AG20443 (cell line): ENCODE results near the gene DCHS1.

ENCODE experiments used
- DNase-seq: peaks from one replicate; pipeline ENCODE4 v3.0.0; 2012; ENCODE audit warnings: low spot score, mixed read lengths

Gene DCHS1

DNA sequence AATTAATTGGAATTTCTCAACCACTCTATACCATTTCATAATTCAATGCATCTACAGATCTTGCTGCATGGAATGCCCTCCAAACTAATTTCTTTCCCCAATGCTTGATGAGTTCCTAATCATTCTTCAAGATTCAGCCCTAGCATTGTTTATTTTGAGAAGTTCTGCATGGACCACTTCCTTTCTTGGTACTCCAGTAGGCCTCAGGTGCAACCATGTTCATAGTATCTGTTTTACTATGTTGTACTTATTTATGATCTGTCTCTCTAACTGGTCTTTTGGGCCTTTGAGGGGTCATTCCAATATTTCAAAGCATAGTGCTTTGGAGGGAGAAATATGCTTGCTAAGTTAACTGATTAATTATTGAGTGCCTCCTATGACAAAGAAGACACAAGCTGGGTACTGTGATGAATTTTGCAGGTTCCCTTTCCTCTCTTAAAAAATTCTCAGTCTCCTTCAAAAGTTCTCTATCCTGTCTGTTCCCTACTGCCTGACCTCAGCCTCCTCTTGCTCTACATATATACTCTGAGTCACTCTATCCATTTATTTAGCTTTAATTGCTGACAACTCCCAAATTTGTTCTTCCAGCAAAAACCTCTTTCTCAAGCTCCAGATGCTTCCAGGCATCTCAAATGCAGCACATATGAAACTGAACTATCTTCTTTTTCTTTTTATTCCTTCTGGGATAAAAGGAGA is 18.1 kb upstream of the DCHS1 start:
- DNase-seq, result no peak

- DNase-seq, result no peak
Observed at GRCh38 chr11:6671991-6672390, 16.4 kb upstream of the DCHS1 start.

DNA sequence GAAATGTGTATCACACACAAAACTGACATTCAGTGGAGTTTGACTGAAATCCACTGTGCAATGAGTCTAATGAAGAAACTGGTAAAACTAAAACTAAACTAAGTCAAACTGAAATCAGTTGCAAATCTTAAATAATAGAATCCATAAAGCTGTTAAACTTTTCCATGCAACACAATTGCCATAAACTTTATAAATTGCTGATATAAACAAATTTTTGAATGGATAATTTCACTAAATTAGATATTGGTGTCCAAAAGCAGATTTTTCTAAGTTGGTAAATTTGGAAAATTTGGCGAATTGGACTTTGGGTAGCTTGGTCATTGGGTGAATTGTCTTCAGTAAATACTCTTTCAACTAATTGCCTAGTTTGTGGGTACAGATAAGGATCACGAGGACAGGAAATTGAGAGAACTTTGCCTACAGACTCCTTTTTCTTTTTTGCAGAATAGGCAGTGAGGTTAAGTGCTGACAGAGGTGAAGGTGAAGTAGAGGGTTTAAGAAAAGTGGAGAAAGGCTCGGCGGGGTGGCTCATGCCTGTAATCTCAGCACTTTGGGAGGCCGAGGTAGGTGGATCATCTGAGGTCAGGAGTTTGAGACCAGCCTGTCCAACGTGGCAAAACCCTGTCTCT is 14.7 kb upstream of the DCHS1 start:
- no peak for DNase-seq

- DNase-seq, result peak; percentile 39
Observed at GRCh38 chr11:6667733-6668374, 12.2 kb upstream of the DCHS1 start.

- DNase-seq, result no peak
Observed at GRCh38 chr11:6666302-6667183, 10.9 kb upstream of the DCHS1 start.

DNA sequence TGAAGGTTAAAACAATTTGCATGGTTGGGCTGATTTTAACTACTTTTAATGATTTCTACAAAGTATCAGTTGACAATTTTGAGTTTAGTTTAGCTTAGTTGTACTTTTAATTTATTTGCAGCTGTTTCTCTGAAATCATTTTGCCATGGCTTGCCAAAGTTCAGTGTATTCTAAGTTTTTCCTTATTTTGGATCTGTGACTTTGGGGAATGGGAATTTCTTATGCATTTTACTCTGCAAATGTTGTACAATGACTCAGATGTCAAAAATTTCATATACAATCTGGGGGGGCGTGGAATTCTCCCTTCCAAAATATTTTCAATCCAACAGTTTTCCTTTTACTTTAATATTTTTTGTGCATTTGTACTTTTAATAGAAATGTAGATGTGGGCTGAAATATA is 8.9 kb upstream of the DCHS1 start:
- DNase-seq, result no peak

GRCh38 chr11:6663794-6664469 is 8.3 kb upstream of the DCHS1 start:
- no peak for DNase-seq

GRCh38 chr11:6660712-6661111 is 5.1 kb upstream of the DCHS1 start:
- no peak for DNase-seq

- no peak for DNase-seq
Observed at GRCh38 chr11:6658647-6659046, 3.0 kb upstream of the DCHS1 start.

GRCh38 chr11:6657346-6657745 is 1.7 kb upstream of the DCHS1 start:
- DNase-seq, result no peak

- no peak for DNase-seq
Observed at GRCh38 chr11:6656936-6657335, 1.3 kb upstream of the DCHS1 start.

DNA sequence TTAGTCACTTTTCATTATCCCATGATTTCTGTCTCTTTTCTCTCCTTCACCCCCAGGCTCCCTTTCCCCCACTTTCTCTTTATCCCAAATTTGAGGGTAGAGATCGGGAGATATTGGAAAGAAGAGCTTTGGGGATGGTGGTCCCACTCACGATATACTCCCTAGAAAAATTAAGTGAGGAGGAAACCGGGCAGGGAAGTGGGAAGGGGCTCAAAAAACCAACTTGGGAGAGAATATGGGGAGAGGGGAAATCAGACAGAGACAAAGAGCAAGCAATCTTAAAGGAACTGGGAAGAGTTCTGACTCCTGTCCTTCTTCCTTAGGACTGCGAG is 941 bp upstream of the DCHS1 start:
- no peak for DNase-seq

GRCh38 chr11:6655020-6655789 is 404 bp downstream of the DCHS1 start:
- peak; percentile 61 for DNase-seq

DNA sequence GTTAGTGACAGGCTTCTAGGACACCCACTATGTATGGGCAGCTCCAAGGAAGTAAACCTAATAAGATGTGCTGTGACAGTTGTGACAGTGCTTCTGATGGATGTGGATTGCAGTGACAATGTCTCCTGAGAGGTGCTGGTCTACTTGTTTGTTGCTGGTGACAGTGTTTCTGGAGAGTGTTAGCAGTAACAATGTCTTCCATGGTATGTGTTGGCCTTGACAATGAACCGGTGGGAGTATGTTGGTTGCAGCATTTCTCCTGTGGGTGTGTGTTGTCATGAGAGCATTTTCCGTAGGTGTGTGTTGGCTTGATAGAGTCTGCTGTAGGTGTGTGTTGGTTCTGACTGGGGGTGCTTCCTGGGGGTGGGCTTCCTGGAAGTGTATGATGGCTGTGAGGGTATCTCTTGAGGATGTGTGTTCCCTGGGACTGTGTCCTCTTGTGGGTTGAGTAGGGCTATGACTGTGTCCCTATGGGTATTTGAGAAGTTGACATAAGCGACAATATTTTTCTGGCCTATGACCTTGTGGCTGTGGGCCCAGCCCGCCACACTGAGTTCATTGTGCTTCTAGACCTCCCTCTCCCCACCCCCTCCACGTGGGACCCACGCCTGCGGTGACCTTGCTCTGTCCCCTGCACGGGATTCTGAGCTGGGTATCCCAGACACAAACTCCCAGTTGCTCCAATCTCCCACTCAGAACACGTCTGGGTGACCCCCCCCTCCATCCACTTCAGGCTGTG is 1.2 kb downstream of the DCHS1 start:
- no peak for DNase-seq

DNA sequence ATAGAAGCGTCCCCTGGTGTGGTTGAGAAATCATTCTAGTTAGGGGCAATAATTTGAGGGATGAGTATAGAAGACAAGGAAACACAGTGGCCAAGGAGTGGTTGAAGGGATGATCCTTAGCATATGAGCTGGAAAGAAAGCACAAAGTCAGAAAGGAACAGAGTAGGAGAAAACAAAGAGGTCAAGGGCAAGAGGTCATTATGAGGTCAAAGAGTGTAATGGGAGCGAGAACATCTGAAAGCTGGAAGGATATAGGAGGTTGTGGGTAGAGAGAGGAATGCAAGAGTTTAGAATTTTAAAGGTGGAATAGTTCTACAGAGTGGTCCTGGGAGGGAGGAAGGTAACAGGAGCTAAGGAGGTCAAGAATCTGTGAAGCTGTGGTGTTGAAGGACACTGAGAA is 2.0 kb downstream of the DCHS1 start:
- DNase-seq, result no peak

DNA sequence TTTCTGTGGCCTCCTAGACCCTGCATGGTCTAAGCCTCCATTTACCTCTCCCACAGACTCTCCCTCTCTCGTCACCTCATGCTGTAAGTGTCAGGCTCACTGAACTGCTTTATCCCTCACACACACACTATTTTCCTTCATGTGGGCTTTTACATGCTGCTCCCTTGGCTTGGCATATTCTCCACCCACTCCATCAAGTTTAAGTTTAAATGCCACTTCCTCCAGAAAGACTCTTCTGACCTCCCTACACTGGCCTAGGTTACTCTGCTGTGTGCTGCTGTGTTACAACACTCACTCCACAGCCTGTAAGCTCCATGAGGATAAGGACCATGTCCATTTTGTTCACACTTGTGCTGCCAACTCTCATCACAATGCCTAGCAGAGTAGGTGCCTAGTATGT is 2.5 kb downstream of the DCHS1 start:
- no peak for DNase-seq

- DNase-seq, result no peak
Observed at GRCh38 chr11:6652182-6652581, 3.4 kb downstream of the DCHS1 start.

DNA sequence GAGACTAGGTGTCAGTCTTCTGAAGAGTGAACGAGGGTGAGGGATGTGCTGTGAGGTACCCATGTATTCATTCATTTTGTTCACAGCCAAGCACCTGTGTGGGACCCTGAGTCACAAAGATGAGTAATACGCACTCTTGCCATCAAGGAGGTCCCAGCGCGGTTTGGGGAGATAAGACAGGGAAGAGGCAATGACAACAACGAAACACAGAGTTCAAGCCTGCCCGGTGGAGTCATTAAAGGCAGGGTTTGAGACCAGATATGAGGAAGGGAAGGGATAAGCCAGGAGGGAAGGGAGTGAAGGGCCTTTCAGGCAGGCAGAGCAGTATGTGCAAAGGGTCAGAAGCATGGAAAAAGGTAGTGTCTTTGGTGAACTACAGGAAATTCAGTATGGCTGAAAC is 4.6 kb downstream of the DCHS1 start:
- DNase-seq, result no peak

- DNase-seq, result no peak
Observed at GRCh38 chr11:6650104-6650503, 5.5 kb downstream of the DCHS1 start.

DNA sequence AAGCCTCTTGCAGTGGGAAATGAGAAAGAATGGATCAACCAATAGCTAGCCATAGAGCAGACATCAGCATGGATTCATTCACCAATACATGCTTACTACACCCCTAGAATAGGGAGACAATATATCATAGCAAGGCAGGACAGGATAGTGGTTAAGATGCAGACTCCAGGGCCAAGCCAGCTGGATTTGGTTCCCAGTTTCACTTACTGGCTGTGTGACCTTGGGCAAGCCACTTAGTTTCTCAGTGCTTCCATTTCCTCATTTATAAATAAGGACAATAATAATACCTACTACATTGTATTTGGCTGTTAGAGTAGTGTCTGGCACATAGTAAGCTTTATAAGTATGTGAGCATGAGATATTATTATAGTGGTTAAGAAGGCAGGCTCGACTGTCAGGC is 7.1 kb downstream of the DCHS1 start:
- no peak for DNase-seq

- DNase-seq, result no peak
Observed at GRCh38 chr11:6647836-6648235, 7.8 kb downstream of the DCHS1 start.
